PC-3 (cell line): Measurements from ENCODE around the gene FOXK1.

Experiments
- EZH2 ChIP-seq: fragments of 300-600 bp; sonication (generic); IDR thresholded peaks from one replicate; pipeline ENCODE4 v1.6.1; 2017; ENCODE audit warnings: antibody characterized with exemption, mild to moderate bottlenecking, low read length; ENCODE audit not compliant: unreplicated experiment
- EZH2phosphoT487 ChIP-seq: fragments of 300-600 bp; sonication (generic); IDR thresholded peaks from 2 replicates; pipeline ENCODE4 v1.6.1; 2018; ENCODE audit warnings: mild to moderate bottlenecking, antibody characterized with exemption, low read length, borderline replicate concordance
- TF ChIP-seq, protein P1 (sequence below): fragments of 300-600 bp; sonication (generic); conservative IDR thresholded peaks from 2 replicates; pipeline ENCODE4 v1.5.1; 2017; ENCODE audit warnings: antibody characterized with exemption, low read depth, mild to moderate bottlenecking, low read length

DNA sequence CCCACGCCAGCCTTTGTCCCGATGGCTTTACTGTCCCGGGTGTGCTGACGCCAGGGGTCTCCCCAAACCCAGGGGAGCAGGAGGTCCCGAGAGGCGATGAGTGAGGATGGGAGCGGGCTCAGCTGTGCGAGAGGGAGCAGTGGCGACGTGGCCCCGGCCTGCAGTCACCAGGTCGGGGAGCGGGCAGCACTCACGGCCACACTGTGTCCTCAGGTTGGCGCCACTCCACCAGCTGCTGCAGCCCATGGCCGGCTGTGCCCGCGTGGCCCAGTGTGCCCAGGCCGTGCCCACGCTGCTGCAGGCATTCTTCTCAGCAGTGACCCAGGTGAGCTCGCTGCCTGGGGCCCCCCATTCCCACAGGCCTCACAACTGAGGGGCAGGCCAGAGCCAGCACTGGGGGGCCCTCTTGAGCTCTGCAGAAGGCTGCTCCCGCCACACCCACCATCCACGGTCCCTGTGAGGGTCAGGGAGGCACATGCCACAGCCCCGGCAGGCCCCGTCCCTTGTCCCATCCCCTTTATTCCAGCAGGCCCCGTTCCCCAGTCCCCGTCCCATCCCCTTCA is 106.6 kb downstream of the FOXK1 start:
- TF ChIP-seq, protein P1, sequence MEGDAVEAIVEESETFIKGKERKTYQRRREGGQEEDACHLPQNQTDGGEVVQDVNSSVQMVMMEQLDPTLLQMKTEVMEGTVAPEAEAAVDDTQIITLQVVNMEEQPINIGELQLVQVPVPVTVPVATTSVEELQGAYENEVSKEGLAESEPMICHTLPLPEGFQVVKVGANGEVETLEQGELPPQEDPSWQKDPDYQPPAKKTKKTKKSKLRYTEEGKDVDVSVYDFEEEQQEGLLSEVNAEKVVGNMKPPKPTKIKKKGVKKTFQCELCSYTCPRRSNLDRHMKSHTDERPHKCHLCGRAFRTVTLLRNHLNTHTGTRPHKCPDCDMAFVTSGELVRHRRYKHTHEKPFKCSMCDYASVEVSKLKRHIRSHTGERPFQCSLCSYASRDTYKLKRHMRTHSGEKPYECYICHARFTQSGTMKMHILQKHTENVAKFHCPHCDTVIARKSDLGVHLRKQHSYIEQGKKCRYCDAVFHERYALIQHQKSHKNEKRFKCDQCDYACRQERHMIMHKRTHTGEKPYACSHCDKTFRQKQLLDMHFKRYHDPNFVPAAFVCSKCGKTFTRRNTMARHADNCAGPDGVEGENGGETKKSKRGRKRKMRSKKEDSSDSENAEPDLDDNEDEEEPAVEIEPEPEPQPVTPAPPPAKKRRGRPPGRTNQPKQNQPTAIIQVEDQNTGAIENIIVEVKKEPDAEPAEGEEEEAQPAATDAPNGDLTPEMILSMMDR = no peak
- no peak for TF ChIP-seq EZH2
- TF ChIP-seq EZH2phosphoT487 = no peak
